Activated T-cell treated with anti-CD3 and anti-CD28 coated beads for 48 hours (primary cell): ENCODE measurements around the gene PPP1R1B.
A peak's percentile ranks its signal among the peaks of the same experiment; 100 is the strongest.

ENCODE experiments used
- DNase-seq: peaks from one replicate; pipeline ENCODE4 v3.0.0-alpha.2; 2020; ENCODE audit warnings: low read depth

PPP1R1B gene

GRCh38 chr17:39615434-39615833 lies 11.3 kb upstream of the PPP1R1B start:
- DNase-seq = no peak

DNA sequence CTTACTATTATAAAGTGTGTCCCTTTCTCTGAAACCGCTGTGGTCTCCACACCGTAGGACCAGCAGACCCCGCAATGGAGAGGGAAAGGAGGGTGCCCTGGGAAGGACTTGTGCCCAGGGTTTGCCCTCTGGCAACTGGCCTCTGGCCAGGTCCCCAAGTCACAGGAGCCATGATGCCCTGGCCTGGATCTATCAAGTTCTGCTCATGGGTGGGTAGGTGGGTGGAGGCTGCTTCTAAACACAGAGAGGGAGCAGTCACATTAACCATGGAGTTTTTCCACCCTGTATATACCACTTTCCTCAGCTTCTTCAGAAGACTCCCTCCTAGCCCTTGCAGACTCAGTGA lies 9.7 kb upstream of the PPP1R1B start:
- DNase-seq = no peak

DNA sequence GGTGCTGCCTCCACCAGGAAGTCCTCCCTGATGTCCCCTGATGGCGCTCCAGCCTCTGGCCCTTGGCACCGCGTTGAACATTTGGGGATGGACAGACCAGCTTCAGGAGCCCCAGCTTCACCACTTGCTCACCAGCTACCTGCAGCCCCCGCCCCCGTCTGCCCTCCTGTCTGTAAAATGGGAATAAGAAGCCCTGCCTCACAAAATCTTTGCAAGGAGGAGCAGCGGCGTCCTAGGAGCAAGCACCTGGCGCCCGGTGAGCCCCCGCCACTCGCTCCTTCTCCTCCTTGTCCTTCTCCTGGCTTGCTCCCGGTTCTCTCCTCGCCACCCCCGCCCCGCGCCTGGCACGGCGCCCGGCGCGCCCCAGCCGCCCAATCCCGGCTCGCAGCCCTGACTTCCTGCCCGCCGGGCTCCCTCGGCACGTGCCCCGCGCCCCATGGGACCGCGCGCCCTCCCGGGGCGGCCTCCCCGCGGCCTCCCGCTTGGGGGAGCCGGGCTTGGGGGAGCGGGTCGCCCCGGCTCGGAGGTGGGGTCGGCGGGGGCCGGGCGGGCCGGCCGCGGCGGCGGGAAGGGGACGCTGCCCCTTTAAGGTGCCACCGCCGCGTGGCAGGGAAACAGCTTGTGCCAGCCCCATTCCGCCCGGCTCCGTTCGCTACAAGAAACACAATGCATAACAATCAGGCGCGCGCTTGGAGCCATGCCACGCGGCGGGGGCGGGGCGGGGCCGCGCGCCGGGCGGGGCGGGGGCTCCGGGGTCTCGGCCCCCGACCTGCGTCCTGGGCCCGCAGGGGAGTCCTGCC lies 9.1 kb upstream of the PPP1R1B start:
- DNase-seq = peak; percentile 45

- no peak for DNase-seq
Measured at GRCh38 chr17:39618246-39618913, 8.4 kb upstream of the PPP1R1B start.

- DNase-seq = no peak
Measured at GRCh38 chr17:39618956-39619785, 7.6 kb upstream of the PPP1R1B start.

DNA sequence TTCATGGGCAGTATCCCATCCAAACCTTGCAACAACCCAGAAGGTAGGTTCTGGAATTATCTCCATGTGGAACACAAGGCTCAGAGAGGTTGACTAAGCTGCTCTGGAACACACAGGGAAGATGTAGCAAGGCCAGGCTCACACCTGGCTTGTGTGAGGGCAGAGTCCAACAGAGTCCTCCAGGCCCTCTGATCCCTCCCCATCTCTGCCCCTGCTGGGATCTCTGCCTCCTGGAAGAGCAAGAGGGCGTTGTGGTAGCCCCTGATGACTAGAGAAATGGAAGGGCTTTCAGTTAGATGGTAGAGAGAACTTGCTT lies 7.0 kb upstream of the PPP1R1B start:
- DNase-seq = no peak

DNA sequence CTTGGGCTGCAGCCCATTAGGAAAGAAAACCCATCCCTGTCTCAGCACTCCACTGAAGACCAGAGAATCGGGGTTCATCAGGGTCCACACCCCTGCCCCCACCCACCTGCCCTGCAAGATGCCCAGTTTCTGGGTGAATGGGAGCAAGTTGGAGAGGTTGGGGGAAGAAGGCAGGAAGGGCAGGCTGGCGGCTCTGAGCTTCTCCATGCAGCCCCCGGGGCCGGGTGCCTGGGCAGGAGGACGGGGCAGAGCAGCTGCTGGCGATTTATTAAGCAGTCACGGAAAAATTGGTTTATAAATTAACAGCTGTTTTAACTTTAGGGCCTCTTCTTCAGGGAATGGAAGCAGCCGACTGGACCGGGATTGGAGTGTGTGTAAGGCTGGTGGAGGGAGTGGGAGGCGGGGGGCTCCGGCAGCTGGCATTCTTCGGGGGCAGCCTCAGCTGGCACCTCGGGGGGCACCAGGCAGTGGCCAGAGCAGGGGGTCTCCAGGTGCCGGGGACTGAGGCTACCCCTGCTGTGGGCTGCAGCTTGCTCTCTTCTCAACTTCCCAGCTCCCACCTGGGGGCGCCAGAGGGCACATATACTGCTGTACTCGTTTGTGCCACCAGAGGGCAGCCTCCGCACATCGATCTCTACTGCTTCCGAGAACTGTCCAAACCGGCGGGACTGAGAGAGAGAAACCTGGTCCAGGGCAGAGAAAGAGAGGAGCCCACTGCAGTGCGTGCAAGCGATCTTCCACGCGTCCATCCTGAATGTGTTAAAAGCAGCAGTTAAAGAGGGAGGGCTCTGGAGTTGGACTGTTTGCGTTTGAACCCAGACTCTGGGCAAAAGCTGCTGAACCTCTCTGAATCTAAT lies 5.0 kb upstream of the PPP1R1B start:
- peak; percentile 85 for DNase-seq

DNA sequence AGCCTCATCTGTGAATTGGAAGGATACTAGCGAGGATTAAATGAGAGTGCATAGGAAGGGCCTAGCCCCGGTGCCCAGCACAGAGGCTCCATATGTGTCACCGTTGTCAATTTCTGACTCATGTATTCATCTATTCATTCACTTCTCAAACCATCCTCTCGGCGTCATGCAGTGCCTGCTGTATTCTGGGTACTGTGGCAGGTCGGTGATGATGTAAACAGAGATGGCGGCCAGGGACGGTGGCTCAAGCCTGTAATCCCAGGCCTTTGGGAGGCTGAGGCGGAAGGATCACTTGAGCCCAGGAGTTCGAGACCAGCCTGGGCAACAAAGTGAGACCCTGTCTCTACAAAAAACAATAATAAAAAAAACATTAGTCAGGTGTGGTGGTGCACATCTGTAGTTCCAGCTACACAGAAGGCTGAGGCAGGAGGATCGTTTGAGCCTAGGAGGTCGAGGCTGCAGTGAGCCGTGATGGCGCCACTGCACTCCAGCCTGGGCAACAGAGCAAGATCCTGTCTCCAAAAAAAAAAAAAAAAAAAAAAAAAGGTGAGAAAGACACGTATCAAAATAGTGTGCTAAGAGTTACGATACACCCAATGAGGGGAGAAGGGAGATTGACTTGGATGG lies 4.3 kb upstream of the PPP1R1B start:
- peak; percentile 43 for DNase-seq

DNA sequence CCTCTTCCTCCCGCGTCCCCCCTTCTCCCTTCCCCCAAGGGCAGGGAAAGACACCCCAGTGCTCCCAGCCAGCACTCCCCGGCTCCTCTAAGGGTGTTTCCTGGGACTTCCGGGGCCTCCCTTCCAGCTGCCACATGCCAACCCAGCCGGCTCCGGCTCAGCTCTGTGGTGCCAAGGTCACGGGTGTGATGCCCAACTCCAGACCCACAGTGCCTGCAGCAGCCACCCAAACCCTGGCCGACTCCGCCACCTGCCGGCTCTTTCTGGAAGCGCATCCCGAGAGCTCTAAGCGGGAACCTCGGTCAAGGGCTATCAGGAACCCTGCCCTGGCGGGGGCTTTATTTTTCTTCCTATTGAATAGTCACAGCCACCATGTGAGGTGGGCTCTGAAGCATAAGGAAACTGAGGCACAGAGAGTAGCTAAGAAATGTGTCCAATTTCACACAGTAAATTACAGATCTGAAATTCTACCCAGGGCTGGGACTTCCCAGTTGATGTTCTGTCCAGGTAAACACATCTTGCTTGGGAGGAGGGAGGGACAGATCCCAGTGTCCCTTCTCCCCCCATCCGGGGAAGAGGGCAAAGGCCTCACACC lies 3.3 kb upstream of the PPP1R1B start:
- peak; percentile 83 for DNase-seq

- DNase-seq = no peak
Measured at GRCh38 chr17:39624313-39624712, 2.4 kb upstream of the PPP1R1B start.

DNA sequence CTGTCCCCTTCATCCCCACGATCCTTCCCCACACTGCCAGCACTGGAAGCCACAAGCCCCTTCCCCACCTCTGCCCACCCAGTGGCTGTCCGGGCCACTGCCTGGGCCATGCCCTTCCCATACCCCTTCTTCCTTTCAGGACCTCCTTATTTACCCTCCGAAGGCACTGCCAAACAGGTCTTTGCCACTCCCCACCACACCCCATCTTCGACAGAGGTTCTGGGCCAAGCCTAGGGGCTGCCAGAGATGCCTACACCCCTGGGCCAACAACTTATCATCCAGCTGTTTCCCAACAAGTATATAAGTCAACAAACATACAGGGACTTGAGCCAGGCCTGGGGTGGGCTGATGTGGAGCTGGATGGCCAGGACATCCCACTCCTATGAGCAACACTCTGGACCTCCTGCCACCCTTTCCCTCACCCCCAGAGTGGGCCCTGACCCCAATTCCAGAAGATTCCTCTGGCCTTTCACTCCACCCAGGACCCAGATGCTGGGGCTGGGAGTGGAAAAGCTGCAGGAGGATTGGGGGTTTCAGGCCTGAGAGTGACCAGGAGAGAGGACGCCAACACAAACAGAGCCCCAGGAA lies 1.5 kb upstream of the PPP1R1B start:
- no peak for DNase-seq

DNA sequence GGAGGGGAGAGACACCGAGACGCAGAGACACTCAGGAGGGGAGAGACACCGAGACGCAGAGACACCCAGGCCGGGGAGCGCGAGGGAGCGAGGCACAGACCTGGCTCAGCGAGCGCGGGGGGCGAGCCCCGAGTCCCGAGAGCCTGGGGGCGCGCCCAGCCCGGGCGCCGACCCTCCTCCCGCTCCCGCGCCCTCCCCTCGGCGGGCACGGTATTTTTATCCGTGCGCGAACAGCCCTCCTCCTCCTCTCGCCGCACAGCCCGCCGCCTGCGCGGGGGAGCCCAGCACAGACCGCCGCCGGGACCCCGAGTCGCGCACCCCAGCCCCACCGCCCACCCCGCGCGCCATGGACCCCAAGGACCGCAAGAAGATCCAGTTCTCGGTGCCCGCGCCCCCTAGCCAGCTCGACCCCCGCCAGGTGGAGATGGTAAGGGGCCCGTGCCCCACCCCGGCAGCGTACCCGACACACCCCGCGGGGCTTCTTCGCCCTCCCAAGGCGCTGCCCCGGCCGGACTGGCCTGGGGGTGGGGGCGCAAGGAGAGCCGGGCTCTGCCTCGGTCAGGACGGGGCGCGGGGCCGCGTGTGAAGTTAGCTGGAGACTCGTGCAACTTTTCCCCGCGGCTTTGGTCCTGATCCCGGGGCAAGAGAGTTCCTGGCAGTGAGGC lies 427 bp downstream of the PPP1R1B start:
- no peak for DNase-seq

- no peak for DNase-seq
Measured at GRCh38 chr17:39627712-39628516, 1.2 kb downstream of the PPP1R1B start.

DNA sequence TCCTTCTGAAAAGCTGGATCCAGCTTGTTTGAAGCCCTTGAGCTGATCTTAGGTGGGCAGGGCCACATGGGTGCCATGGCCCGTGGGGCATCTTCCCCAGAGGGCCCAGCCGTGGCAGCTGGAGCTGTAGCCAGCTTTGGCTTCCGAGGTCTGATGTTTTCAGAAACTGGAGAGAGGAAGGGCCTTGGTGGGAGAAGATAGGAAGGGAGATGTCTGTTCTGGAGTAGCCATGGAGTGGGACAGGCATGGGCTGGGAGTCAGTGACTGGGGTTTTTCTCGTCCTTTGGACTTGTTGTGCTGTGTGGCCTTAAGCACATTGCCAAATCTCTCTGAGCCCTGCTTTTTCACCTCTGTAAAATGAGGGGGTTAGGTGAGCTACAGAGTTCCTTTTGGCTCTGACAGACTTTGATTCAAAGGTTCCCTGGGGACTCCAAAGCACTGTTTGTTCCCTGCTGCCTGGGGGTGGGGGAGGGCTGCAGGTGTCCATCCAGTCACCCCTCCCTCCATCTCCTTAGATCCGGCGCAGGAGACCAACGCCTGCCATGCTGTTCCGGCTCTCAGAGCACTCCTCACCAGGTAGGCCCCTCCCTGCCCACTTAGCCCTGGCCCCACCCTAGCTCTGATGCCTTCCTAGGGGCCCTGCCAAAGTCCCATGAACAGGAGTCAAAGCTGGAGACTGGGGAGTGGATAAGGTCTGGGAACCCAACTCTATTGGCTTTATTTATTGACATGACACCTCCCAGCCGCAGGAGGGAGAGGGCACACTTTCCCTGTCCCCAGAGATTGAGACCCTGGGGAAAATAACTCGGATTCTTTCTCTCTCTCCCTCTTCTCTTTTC lies 2.1 kb downstream of the PPP1R1B start:
- DNase-seq = no peak

GRCh38 chr17:39629494-39629880 lies 2.7 kb downstream of the PPP1R1B start:
- no peak for DNase-seq

- no peak for DNase-seq
Measured at GRCh38 chr17:39629898-39630297, 3.1 kb downstream of the PPP1R1B start.

DNA sequence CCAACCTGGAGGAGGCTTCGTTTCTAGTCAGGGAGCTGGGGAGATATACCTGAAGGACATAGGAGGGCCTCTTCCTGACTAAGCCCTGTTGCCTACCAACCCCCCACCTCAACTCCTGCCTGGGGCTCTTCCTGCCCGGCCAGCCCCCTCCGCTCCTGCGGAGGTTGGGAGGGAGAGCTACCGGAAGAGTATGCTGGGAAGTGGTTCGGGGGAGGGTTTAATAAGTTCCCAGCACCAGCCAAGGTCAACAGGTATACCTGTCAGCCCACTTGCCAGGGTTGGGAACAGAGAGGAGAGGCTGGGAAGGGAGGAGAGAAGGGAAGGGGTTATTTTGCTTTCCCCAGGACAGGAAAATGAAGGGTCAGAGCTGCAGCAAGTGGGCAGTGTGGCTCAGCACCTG lies 4.7 kb downstream of the PPP1R1B start:
- no peak for DNase-seq

- no peak for DNase-seq
Measured at GRCh38 chr17:39632153-39632941, 5.6 kb downstream of the PPP1R1B start.
